Measurements from ENCODE around the gene IGFBP7.

Gene IGFBP7

DNA sequence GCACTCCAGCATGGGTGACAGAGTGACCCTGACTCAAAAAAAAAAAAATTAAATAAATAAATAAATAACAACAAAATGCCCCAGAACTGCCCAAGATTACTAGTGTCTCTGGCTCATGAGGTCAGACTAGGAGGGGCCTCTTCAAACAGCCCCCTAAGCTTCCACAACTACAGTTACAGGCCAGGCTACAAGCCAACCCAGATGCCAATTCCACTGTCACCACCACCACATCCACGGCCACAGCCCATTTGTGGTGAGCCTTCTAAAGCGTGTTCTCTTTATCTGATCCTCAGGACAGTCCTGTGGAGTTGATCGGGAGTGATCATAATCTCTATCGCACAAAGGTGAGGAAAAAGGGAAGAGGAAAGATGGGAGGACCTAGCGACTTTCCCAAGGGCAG lies 36.6 kb downstream of the IGFBP7 start:
- no peaks in the 10 kb centered on the region for H3K36me3 ChIP-seq (ENCODE audit: insufficient read depth)
- no peak overlapping the region for H3K9ac ChIP-seq
- no peaks in the 10 kb centered on the region for H3K27me3 ChIP-seq (ENCODE audit: insufficient read depth, low read depth)
- TF ChIP-seq, protein P1, sequence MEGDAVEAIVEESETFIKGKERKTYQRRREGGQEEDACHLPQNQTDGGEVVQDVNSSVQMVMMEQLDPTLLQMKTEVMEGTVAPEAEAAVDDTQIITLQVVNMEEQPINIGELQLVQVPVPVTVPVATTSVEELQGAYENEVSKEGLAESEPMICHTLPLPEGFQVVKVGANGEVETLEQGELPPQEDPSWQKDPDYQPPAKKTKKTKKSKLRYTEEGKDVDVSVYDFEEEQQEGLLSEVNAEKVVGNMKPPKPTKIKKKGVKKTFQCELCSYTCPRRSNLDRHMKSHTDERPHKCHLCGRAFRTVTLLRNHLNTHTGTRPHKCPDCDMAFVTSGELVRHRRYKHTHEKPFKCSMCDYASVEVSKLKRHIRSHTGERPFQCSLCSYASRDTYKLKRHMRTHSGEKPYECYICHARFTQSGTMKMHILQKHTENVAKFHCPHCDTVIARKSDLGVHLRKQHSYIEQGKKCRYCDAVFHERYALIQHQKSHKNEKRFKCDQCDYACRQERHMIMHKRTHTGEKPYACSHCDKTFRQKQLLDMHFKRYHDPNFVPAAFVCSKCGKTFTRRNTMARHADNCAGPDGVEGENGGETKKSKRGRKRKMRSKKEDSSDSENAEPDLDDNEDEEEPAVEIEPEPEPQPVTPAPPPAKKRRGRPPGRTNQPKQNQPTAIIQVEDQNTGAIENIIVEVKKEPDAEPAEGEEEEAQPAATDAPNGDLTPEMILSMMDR (conservative IDR thresholded peaks at IDR 0.05; ENCODE audit: low read depth, low read length), result no peak
- H3K4me3 ChIP-seq (IDR thresholded peaks at IDR 0.05; ENCODE audit: insufficient read depth, low read depth, low read length), result no peak overlapping the region
- H3K4me1 ChIP-seq (ENCODE audit: low read depth, poor library complexity, severe bottlenecking), result peaks cover 14% of the 10 kb centered on the region
- H3K27ac ChIP-seq, result no peak overlapping the region
- H3K79me2 ChIP-seq (ENCODE audit: insufficient read depth, low read depth), result no peaks in the 10 kb centered on the region
- no peak overlapping the region for H3K4me2 ChIP-seq
- H4K20me1 ChIP-seq (ENCODE audit: insufficient read depth), result no peaks in the 10 kb centered on the region
- no peak overlapping the region for H2AFZ ChIP-seq (ENCODE audit: low read depth)

DNA sequence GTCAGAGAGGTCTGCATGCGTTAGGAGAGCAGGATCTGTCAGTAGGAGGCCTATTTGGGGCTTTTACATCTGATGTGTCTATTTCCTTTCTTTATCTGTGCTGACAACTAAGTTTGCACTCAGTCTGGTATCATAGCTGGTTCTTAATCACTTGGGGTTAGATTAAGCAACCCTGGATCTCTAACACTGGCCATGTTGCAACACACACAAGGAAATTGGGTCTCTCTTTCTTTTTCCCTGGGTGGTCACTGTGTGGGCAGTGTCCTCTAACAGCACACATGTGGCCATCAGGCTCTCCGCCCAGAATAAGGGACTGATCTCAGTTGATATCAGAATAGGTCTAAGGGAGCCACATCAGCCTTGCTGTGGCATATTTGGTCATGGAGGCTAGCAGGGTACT lies 38.9 kb downstream of the IGFBP7 start:
- Histone ChIP-seq H3K9ac (no peak overlapping the region), H3K36me3 (ENCODE audit: insufficient read depth) (no peaks in the 10 kb centered on the region), H4K20me1 (ENCODE audit: insufficient read depth) (no peaks in the 10 kb centered on the region), H3K79me2 (ENCODE audit: insufficient read depth, low read depth) (no peaks in the 10 kb centered on the region), H2AFZ (ENCODE audit: low read depth) (no peak overlapping the region), H3K27ac (no peak overlapping the region), H3K4me2 (no peak overlapping the region), H3K4me1 (ENCODE audit: low read depth, poor library complexity, severe bottlenecking) (peaks cover 14% of the 10 kb centered on the region), H3K27me3 (ENCODE audit: insufficient read depth, low read depth) (no peaks in the 10 kb centered on the region), H3K4me3 (IDR thresholded peaks at IDR 0.05; ENCODE audit: insufficient read depth, low read depth, low read length) (no peak overlapping the region)
- TF ChIP-seq, protein P1 (conservative IDR thresholded peaks at IDR 0.05; ENCODE audit: low read depth, low read length), result no peak

DNA sequence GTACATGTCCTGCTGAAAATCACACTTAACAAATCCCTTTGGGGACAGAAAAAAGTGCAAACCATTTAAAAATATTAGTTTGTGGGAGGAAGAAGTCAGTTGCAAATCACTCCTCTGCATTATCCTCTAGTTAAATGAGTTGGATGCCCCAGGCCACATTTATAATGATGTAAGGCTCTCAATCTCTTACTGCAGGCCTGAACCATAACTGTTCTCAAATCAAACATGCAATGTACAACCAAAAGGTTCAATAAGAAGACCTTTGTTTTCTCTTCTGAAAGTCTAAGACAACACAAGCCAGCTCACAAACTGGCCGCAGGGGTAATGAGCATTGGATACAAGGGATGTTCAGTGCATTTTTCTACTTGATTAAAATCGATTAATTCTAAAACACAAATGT lies 39.7 kb downstream of the IGFBP7 start:
- H3K4me2 ChIP-seq, result no peak overlapping the region
- H3K27ac ChIP-seq, result no peak overlapping the region
- no peak overlapping the region for H2AFZ ChIP-seq (ENCODE audit: low read depth)

DNA sequence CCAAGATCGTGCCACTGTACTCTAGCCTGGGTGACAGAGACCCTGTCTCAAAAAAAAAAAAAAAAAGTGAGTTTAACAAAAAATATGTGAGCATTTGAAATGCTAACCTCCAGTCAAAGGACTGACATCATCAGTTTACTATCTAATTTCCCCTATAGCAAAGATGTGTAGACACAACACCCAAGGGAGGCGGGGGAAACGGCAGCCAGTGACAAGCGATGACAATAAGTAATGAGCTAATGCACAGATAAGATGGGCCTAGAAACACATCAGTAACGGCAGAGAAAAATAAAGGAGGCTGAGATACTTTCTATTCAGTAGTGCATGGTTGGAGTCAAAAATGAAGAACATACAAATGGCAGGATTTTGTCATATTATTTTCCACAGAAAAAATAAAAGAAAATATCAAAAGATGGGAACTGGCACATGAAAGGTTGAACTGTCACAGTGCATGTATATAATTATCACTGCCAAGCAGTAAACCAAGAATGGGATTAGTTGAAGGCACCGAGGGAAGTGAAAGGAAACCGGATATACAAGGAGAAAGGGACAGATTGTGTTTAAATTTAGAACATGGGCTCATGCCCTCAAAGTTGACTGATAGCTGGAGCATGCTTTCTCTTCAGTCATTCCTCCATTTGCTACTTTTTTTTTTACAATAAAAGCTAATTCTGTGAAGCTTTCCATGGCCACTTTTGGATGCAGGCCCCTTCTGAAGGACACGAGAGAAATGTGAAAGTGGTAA lies 41.8 kb downstream of the IGFBP7 start:
- Histone ChIP-seq H2AFZ (ENCODE audit: low read depth) (no peak overlapping the region), H3K79me2 (ENCODE audit: insufficient read depth, low read depth) (no peaks in the 10 kb centered on the region), H3K27me3 (ENCODE audit: insufficient read depth, low read depth) (no peaks in the 10 kb centered on the region), H3K36me3 (ENCODE audit: insufficient read depth) (no peaks in the 10 kb centered on the region), H3K4me2 (no peak overlapping the region), H3K4me3 (IDR thresholded peaks at IDR 0.05; ENCODE audit: insufficient read depth, low read depth, low read length) (no peak overlapping the region), H4K20me1 (ENCODE audit: insufficient read depth) (no peaks in the 10 kb centered on the region), H3K9ac (no peak overlapping the region), H3K27ac (no peak overlapping the region), H3K4me1 (ENCODE audit: low read depth, poor library complexity, severe bottlenecking) (peaks cover 14% of the 10 kb centered on the region)
- TF ChIP-seq, protein P1 (conservative IDR thresholded peaks at IDR 0.05; ENCODE audit: low read depth, low read length), result no peak

More for the DNA sequence above, 39.7 kb downstream of the IGFBP7 start:
- Histone ChIP-seq H3K27me3 (ENCODE audit: insufficient read depth, low read depth) (no peaks in the 10 kb centered on the region), H3K79me2 (ENCODE audit: insufficient read depth, low read depth) (no peaks in the 10 kb centered on the region), H3K9ac (no peak overlapping the region), H3K4me3 (IDR thresholded peaks at IDR 0.05; ENCODE audit: insufficient read depth, low read depth, low read length) (no peak overlapping the region), H3K4me1 (ENCODE audit: low read depth, poor library complexity, severe bottlenecking) (peaks cover 14% of the 10 kb centered on the region), H4K20me1 (ENCODE audit: insufficient read depth) (no peaks in the 10 kb centered on the region), H3K36me3 (ENCODE audit: insufficient read depth) (no peaks in the 10 kb centered on the region)
- TF ChIP-seq, protein P1 (conservative IDR thresholded peaks at IDR 0.05; ENCODE audit: low read depth, low read length), result no peak
